Endometrial microvascular endothelial cells (primary cell): ENCODE measurements around the gene PSMG3. TPM values are rescaled to one million over a fixed set of nuclear protein-coding genes. Genes with fewer than 3 reads are reported as not detected.

Experiments
- in situ Hi-C: cut with HindIII; loops from 2 replicates; pipeline ENCODE4 v1.10.0; 2017; ENCODE audit warnings: low sequenced_read_pairs, low pct_unique_long_range_greater_than_20kb; ENCODE audit errors: inconsistent ontology term
- total RNA-seq: library from RNA; depleted of rRNA; stranded (reverse); fragments of >200 nt; gene quantifications from one replicate; pipeline ENCODE4 v1.2.3, GENCODE V29; 2015; ENCODE audit errors: inconsistent ontology term

The PSMG3 gene
- total RNA-seq, 1 donor from 2014 or later, result 19.1 TPM

DNA sequence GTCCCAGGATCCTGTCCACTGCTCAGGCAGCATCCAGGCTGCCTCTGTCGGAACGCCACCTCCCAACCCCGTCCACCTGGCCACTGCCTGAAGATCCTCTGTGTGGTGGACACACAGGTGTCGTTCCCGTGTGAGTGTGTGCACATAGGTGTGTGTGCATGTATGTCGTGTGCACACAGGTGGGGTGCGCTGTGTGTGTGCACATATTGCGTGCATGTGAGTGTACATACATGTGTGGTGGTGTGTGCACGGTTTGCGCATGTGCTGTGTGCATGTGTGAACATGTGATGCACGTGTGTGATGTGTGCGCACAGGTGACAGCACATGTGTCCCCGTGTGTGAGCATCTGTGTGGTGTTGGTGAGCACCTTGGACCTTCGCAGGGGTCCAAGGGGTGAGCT is 20.9 kb downstream of the PSMG3 start:
- in situ Hi-C loops, result no loop called here

GRCh38 chr7:1548438-1548831 is 21.4 kb downstream of the PSMG3 start:
- in situ Hi-C loops, result no loop called here

- in situ Hi-C loops, result no loop called here
These were observed 21.9 kb downstream of the PSMG3 start for GRCh38 chr7:1547777-1548437.

- in situ Hi-C loops, result no loop called here
These were observed 22.7 kb downstream of the PSMG3 start for GRCh38 chr7:1546909-1547776.

GRCh38 chr7:1546274-1546908 is 23.4 kb downstream of the PSMG3 start:
- in situ Hi-C loops, result no loop called here

DNA sequence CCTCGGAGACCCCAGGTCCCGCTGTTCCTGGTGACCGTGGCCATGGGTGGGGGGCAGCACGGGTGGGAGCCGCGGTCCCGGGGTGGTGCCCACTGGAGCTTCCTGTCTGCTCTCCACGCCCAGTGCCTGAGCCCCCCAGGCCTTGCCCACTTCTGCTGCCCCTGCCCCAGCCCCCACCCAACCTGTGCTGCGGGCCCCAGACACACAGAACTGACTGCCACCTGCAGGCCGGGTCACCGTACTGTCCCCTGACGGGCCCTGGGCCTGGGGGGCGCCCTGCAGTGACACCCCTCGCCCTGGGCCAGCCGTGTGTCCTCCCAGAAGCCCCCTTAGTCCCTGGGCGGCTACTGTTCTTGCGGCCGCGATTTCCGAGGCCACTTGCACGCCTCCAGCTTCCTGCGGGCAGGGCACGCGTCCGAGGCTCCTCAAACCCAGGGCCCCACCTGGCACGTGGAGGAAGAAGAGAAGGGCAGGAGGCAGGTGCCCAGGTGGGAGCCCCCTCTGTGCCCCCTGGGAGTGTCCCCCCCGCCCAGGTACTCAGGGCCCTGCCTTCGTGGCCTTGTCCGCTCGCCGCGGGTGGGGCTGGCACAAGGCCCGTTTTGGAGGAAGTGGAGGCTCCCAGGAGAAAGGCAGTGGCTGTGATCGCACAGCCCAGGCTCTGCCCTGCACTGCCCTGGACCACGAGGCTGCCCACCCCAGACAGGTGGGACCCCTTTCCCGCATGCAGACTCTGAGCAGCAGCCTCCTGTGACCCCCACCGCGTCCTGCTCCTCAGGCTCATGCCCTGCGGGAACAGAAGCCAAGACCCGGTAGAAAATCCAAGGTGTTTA is 24.2 kb downstream of the PSMG3 start:
- in situ Hi-C loops, result no loop called here

DNA sequence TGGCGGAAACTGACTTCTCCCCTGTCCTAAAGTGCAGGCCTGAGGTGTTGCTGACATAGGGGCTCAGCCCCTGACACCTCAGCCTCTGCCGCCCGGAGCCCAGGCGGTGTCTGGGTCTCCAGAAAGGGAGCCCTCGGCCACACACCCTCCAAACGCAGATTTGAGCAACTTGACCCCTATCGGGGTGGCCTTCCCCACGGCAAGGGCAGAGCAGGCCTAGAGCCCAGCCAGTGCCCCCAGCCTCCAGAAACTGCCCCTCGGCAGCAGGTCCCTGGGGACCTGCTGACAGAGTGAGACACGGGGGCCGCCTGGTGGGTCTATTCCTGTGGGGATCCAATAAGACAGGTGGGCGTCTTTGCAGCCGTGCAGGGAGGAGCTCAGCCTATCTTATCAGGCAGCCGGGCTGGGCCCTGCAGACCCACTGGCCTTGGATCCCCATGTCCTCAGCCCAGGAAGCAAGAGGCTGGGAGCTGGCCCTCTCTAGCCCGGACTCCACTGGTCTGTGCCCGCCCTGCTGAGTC is 24.9 kb downstream of the PSMG3 start:
- in situ Hi-C loops, result no loop called here

GRCh38 chr7:1544178-1544895 is 25.5 kb downstream of the PSMG3 start:
- in situ Hi-C loops, result no loop called here

DNA sequence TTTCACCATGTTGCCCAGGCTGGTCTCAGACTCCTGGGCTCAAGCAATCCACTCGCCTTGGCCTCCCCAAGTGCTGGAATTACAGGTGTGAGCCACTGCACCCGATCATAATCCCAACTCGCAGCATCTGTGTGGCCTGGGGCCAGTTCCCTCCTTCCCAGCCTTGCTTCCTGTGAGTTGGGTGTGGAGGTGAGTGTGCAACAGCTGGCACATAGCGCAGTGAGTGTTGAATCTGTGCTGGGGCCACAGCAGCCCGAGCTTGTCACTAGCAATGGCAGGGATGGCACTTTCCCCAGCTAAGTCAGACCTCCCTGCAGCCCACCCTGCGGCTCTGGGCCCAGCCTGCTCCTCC is 26.0 kb downstream of the PSMG3 start:
- in situ Hi-C loops, result no loop called here

DNA sequence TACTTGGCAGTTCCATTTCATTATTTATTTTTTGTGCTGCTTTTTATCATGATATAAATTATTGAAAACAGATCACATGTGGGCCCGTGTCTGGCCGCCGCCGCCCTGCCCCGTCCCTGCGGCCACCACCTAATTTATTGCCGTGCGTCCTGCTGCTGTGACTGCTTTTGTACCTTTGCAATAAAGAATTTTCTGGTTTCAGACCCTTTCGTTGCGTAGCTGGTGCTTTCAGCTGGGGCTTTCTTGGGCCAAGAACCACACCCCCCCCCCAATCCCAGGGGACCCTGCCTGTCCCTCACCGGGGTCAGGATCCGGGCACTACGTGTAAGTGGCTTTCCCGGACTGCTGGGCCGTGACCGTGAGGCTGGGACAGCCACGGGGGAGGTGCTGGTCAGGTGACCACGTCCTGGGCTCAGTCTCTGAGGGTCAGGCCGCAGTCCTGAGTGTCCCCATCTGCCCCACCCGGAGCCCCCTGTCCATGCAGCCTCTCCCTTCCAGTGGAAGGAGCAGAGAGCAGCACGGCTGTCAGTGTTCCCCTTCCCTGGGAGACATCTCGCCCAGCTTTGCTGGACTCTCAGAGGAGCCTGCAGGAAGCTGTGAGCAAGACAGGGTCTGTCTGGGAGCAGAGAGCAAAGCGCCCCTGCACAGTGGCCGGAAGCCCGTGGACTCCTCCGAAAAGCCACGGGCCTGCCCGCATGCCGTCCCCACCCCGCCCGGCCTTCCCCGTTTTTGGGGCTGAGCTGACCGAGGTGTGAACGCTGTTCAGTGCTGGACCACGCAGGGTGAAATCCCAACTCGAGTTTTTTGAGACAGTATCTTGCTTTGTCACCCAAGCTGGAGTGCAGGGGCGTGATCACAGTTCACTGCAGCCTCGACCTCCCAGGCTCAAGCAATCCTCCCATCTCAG is 26.7 kb downstream of the PSMG3 start:
- in situ Hi-C loops, result no loop called here

DNA sequence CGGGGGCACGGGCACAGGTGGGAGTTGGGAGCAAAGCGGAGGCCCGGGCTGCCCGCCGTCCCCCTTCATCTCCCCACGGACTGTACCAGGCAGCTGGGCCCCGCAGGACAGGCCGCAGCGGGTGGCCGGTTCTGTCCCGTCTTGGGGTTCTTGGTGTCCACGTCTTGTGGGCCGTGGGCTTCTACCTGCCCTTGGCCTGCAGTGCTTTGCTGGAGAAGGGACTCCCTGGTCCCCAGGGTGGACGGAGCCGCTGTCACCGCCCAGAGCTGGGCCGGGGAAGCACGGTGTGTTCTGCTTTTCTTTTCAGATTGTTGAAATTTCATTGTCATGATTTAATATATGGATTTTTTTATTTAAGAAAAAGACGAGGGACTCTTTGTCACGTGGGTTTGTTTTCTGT is 27.5 kb downstream of the PSMG3 start:
- in situ Hi-C loops, result no loop called here

GRCh38 chr7:1541431-1542162 is 28.2 kb downstream of the PSMG3 start:
- in situ Hi-C loops, result no loop called here

- in situ Hi-C loops, result no loop called here
These were observed 29.0 kb downstream of the PSMG3 start for GRCh38 chr7:1540776-1541271.

DNA sequence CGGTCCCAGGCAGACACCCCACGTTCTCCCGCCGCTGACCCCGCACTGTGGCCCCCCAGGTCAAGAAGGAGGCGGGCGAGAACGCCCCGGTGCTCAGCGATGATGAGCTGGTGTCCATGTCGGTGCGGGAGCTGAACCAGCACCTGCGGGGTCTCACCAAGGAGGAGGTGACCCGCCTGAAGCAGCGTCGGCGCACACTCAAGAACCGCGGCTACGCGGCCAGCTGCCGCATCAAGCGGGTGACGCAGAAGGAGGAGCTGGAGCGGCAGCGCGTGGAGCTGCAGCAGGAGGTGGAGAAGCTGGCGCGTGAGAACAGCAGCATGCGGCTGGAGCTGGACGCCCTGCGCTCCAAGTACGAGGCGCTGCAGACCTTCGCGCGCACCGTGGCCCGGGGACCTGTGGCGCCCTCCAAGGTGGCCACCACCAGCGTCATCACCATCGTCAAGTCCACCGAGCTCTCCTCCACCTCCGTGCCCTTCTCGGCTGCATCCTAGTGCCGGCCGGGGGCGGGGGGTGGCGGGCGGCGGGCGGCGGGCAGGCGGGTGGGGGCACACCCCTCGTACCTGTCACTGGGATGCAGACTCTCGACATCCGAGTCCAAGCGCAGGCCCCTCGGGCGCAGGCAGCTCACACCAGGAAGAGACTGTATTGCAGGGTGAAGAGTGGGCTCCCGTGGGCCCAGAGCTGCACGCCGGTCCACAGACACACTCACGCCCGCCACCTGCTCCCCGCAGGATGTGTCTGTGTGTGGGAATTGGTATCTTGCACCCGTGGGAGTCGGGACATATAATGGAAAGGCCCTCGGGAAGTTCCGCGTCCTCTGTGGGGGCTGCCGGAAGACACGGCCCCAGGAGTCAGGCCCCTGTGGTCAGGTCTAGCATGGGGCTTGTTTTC is 29.7 kb downstream of the PSMG3 start:
- in situ Hi-C loops, result no loop called here

GRCh38 chr7:1539181-1539881 is 30.5 kb downstream of the PSMG3 start:
- in situ Hi-C loops, result no loop called here
